Measurements from ENCODE around the gene TMEM95.

The TMEM95 gene

DNA sequence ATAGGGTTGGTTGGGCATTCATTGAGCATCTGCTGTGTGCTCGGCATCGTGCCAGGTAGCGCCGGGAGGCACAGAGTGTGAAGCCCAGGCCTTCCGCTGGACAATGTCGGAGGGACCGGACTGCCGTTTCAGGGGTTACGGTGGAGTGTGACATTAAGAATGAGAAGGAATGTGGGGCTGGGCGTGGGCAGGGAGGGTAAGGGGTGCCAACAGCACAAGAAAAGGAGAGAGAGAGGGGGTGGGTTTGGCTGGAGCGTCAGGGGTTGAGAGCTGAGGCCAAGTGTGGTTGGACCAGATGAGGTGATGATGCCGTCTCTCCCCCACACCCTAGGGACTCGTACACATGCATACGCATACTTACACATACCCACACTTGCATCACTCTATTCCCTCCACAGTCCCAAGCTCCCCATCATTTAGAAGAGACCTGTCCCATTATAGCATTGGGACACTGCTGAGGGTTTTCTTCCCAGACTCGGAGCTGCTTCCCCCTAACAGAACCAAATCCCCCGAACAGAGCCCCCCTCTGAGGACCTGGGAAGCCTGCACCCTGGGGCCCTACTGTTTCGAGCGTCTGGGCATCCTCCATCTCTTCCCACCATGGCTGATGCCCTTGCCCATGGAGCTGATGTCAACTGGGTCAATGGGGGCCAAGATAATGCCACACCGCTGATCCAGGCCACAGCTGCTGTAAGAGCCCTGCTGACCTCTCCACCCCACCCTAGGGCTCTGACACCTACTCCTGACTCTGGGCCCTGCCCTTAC, 6.3 kb upstream of the TMEM95 start:
- no peak for DNase-seq (ENCODE audit: extremely low read depth, insufficient read length)
- Histone ChIP-seq H3K4me3 (replicated peaks; ENCODE audit: low read depth, low read length) (no peak overlapping the region), H3K27me3 (replicated peaks; ENCODE audit: control insufficient read depth, insufficient read depth, low read length) (no peaks in the 10 kb centered on the region), H3K36me3 (ENCODE audit: control insufficient read depth, insufficient read depth, low read length) (peaks cover 29% of the 10 kb centered on the region)
- TF ChIP-seq, protein P1, sequence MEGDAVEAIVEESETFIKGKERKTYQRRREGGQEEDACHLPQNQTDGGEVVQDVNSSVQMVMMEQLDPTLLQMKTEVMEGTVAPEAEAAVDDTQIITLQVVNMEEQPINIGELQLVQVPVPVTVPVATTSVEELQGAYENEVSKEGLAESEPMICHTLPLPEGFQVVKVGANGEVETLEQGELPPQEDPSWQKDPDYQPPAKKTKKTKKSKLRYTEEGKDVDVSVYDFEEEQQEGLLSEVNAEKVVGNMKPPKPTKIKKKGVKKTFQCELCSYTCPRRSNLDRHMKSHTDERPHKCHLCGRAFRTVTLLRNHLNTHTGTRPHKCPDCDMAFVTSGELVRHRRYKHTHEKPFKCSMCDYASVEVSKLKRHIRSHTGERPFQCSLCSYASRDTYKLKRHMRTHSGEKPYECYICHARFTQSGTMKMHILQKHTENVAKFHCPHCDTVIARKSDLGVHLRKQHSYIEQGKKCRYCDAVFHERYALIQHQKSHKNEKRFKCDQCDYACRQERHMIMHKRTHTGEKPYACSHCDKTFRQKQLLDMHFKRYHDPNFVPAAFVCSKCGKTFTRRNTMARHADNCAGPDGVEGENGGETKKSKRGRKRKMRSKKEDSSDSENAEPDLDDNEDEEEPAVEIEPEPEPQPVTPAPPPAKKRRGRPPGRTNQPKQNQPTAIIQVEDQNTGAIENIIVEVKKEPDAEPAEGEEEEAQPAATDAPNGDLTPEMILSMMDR (IDR thresholded peaks at IDR 0.05; ENCODE audit: insufficient read depth, low read length, poor library complexity, severe bottlenecking) = no peak

DNA sequence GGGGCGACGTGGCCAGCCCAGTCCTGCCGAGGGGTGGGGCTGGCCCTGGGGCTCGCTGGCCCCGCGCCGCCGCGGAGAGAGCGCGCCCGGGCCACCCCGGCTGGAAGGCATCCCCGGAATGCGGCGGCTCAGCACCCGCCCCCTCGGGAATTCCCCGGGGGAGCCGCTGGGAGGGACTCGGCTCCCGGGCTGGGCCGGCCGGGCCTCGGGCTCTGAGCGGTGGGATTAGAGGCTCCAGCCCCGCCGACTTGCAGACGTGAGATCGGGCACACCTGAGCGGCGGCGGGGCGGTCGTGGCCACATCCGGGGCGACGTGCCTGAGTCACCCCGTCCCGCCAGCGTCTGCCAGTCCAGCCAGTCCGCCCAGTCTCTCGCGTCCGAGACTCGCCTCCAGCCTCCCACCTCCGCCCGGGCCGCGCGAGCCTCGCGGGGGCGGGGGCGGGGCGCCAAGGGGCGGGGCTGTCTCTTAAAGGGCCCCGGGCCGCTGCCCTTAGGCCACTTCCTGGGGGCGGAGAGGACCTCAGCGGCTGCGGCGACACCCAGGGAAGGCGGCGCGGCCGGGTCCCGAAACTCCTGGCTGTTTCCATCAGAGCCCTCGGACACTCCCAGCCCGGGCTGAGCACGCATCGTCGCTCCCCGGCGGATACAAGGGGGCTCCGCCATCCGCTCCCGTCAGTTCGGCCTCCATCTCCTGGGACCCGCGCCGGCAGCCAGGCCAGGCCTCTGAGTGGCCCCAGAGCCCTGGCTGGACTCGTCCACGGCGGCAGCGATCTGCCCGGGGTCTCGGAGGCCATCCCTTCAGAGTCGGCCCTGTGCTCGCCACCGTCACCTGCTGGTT, 3.1 kb upstream of the TMEM95 start, which contains the start of gene KCTD11:
Gene KCTD11 (plus strand): TSS at position 498 of the 838 bp plus-strand sequence.
- Histone ChIP-seq H3K36me3 (ENCODE audit: control insufficient read depth, insufficient read depth, low read length) (peaks cover 17% of the 10 kb centered on the region), H3K27me3 (replicated peaks; ENCODE audit: control insufficient read depth, insufficient read depth, low read length) (no peaks in the 10 kb centered on the region), H3K4me3 (replicated peaks; ENCODE audit: low read depth, low read length) (peak within 1 kb of the TSS; percentile 75)
- TF ChIP-seq, protein P1 (IDR thresholded peaks at IDR 0.05; ENCODE audit: insufficient read depth, low read length, poor library complexity, severe bottlenecking) = no peak
- DNase-seq (ENCODE audit: extremely low read depth, insufficient read length) = peak; percentile 87

DNA sequence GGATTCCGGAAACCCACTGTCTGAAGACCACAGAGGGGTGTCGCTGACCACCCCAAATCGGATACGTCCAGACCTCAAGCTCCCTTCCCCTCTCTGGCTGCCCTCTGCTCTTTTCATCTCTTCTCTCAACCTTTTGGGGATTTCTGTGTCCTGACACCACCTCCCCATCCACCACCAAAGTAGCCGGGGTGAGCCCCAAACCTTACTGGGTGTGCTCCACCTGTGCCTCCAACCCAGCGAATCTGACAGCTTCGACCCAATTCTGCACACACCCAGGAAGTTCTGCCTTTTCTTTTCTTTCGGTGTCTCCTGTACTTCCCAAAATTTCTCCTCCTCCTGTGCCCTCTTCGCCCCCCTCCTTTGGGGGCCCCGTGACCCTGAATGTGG, 2.5 kb upstream of the TMEM95 start:
- no peak for DNase-seq (ENCODE audit: extremely low read depth, insufficient read length)
- peaks cover 11% of the 10 kb centered on the region for H3K36me3 ChIP-seq (ENCODE audit: control insufficient read depth, insufficient read depth, low read length)
- TF ChIP-seq, protein P1 (IDR thresholded peaks at IDR 0.05; ENCODE audit: insufficient read depth, low read length, poor library complexity, severe bottlenecking) = peak; percentile 69
- peak overlapping the region; percentile 75 for H3K4me3 ChIP-seq (replicated peaks; ENCODE audit: low read depth, low read length)
- H3K27me3 ChIP-seq (replicated peaks; ENCODE audit: control insufficient read depth, insufficient read depth, low read length) = no peaks in the 10 kb centered on the region

DNA sequence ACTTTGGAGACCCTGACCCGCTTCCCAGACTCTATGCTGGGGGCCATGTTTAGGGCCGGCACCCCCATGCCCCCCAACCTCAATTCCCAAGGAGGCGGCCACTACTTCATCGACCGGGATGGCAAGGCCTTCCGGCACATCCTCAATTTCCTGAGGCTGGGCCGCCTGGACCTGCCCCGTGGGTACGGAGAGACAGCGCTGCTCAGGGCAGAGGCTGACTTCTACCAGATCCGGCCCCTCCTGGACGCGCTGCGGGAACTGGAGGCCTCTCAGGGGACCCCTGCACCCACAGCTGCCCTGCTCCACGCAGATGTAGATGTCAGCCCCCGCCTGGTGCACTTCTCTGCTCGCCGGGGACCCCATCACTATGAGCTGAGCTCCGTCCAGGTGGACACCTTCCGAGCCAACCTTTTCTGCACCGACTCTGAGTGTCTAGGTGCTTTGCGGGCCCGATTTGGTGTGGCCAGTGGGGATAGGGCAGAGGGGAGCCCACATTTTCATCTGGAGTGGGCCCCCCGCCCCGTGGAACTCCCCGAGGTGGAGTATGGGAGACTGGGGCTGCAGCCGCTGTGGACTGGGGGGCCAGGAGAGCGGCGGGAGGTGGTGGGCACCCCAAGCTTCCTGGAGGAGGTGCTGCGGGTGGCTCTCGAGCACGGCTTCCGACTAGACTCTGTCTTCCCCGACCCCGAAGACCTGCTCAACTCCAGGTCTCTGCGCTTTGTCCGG, 1.9 kb upstream of the TMEM95 start:
- peak overlapping the region; percentile 75 for H3K4me3 ChIP-seq (replicated peaks; ENCODE audit: low read depth, low read length)
- no peaks in the 10 kb centered on the region for H3K27me3 ChIP-seq (replicated peaks; ENCODE audit: control insufficient read depth, insufficient read depth, low read length)
- no peak for DNase-seq (ENCODE audit: extremely low read depth, insufficient read length)
- TF ChIP-seq, protein P1 (IDR thresholded peaks at IDR 0.05; ENCODE audit: insufficient read depth, low read length, poor library complexity, severe bottlenecking) = no peak
- H3K36me3 ChIP-seq (ENCODE audit: control insufficient read depth, insufficient read depth, low read length) = peaks cover 6% of the 10 kb centered on the region

DNA sequence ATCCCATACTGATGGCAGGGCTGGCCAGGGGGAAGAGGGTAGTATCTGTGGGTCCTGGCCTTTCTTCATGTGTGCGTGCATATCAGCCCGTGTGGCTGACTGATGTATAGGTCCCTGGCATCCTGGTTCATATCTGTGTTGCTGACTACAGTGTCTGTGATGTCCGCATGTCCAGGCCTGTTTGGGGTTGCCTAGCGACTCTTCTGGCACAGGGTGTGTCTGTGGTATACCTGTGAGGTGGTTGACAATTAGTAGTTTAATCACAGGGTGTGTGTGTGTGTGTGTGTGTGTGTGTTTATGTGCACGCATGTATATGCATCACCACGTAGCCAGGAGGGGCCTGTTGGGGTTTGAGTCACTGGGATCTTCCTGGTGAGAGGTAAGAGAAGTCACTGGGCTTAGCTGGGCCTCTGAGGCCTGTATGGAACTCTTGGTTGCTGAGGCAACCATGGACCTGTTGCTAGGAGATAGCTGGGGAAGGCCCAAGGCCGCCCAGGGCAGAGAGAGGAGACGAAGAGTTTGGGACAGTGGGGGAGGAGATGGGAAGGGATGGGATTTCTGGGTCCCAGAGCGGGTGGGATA, 603 bp upstream of the TMEM95 start:
- Histone ChIP-seq H3K4me3 (replicated peaks; ENCODE audit: low read depth, low read length) (no peak overlapping the region), H3K36me3 (ENCODE audit: control insufficient read depth, insufficient read depth, low read length) (no peaks in the 10 kb centered on the region; the same call in 1 of the 2 replicates), H3K27me3 (replicated peaks; ENCODE audit: control insufficient read depth, insufficient read depth, low read length) (no peaks in the 10 kb centered on the region)
- no peak for DNase-seq (ENCODE audit: extremely low read depth, insufficient read length)
- TF ChIP-seq, protein P1 (IDR thresholded peaks at IDR 0.05; ENCODE audit: insufficient read depth, low read length, poor library complexity, severe bottlenecking) = no peak

All from GM06990 (cell line).